H9 (cell line): ENCODE data around the gene ADARB2. TPM values are rescaled to one million over a fixed set of nuclear protein-coding genes. Genes with fewer than 3 reads are reported as not detected.

Experiments
- DNase-seq: peaks from one replicate; pipeline ENCODE4 v3.0.0-alpha.2; 2017
- H2AFZ ChIP-seq: one replicate; pipeline ENCODE4 v1.6.1; 2013; ENCODE audit warnings: mild to moderate bottlenecking, low read length, control low read depth, moderate library complexity
- H2AK5ac ChIP-seq: 2 replicates; pipeline ENCODE4 v1.6.1; 2013; ENCODE audit warnings: low read length, control low read depth, mixed read lengths; ENCODE audit not compliant: insufficient read length
- H2BK120ac ChIP-seq: one replicate; pipeline ENCODE4 v1.6.1; 2013; ENCODE audit warnings: low read depth, mild to moderate bottlenecking, low read length, control low read depth, inconsistent platforms; ENCODE audit not compliant: poor library complexity, severe bottlenecking
- H2BK12ac ChIP-seq: 2 replicates; pipeline ENCODE4 v1.6.1; 2013; ENCODE audit warnings: low read length, control low read depth, mixed read lengths, low read depth; ENCODE audit not compliant: insufficient read length
- H2BK15ac ChIP-seq: 2 replicates; pipeline ENCODE4 v1.6.1; 2013; ENCODE audit warnings: low read depth, low read length, control low read depth
- H2BK20ac ChIP-seq: one replicate; pipeline ENCODE4 v1.6.1; 2013; ENCODE audit warnings: low read depth, mild to moderate bottlenecking, low read length, control low read depth, inconsistent platforms; ENCODE audit not compliant: poor library complexity, severe bottlenecking
- H2BK5ac ChIP-seq: 2 replicates; pipeline ENCODE4 v1.6.1; 2013; ENCODE audit warnings: low read length, control low read depth, mixed read lengths; ENCODE audit not compliant: insufficient read length
- H3K14ac ChIP-seq: 2 replicates; pipeline ENCODE4 v1.6.1; 2013; ENCODE audit warnings: low read length, control low read depth; ENCODE audit not compliant: insufficient read depth
- H3K18ac ChIP-seq: 2 replicates; pipeline ENCODE4 v1.6.1; 2013; ENCODE audit warnings: low read depth, mild to moderate bottlenecking, mixed read lengths, low read length, control low read depth; ENCODE audit not compliant: insufficient read length
- H3K23ac ChIP-seq: 2 replicates; pipeline ENCODE4 v1.6.1; 2013; ENCODE audit warnings: low read length, control low read depth, mixed read lengths, low read depth; ENCODE audit not compliant: insufficient read length
- H3K23me2 ChIP-seq: 2 replicates; pipeline ENCODE4 v1.6.1; 2013; ENCODE audit warnings: low read depth, mild to moderate bottlenecking, mixed read lengths, low read length, control low read depth; ENCODE audit not compliant: insufficient read length, poor library complexity, severe bottlenecking
- H3K27ac ChIP-seq: 2 replicates; pipeline ENCODE4 v1.5.1; 2013; ENCODE audit warnings: low read length, control low read depth, mixed read lengths, low read depth; ENCODE audit not compliant: insufficient read length
- H3K27me3 ChIP-seq: 2 replicates; pipeline ENCODE4 v1.6.1; 2013; ENCODE audit warnings: low read length, control low read depth, inconsistent platforms; ENCODE audit not compliant: insufficient read depth
- H3K4ac ChIP-seq: 2 replicates; pipeline ENCODE4 v1.6.1; 2013; ENCODE audit warnings: low read depth, mild to moderate bottlenecking, control low read depth, inconsistent platforms, low read length, moderate library complexity
- H3K4me1 ChIP-seq: 2 replicates; pipeline ENCODE4 v1.6.1; 2013; ENCODE audit warnings: low read length, control low read depth, inconsistent platforms; ENCODE audit not compliant: insufficient read depth
- H3K4me2 ChIP-seq: 2 replicates; pipeline ENCODE4 v1.6.1; 2013; ENCODE audit warnings: low read length, control low read depth, mixed read lengths; ENCODE audit not compliant: insufficient read length, insufficient read depth
- H3K56ac ChIP-seq: 2 replicates; pipeline ENCODE4 v1.6.1; 2013; ENCODE audit warnings: low read depth, mild to moderate bottlenecking, mixed read lengths, low read length, control low read depth; ENCODE audit not compliant: insufficient read length
- H3K79me1 ChIP-seq: 2 replicates; pipeline ENCODE4 v1.6.1; 2013; ENCODE audit warnings: low read depth, mild to moderate bottlenecking, moderate library complexity, low read length, control low read depth, inconsistent platforms; ENCODE audit not compliant: insufficient read depth, poor library complexity, severe bottlenecking
- H3K79me2 ChIP-seq: 2 replicates; pipeline ENCODE4 v1.6.1; 2013; ENCODE audit warnings: low read length, control low read depth, inconsistent platforms; ENCODE audit not compliant: insufficient read depth
- H3K9ac ChIP-seq: 2 replicates; pipeline ENCODE4 v1.6.1; 2013; ENCODE audit warnings: low read length, control low read depth, mixed read lengths; ENCODE audit not compliant: insufficient read length; ENCODE audit errors: extremely low read depth
- H3K9me3 ChIP-seq: one replicate; pipeline ENCODE4 v1.6.1; 2013; ENCODE audit warnings: low read depth, low read length, inconsistent platforms; ENCODE audit not compliant: control insufficient read depth
- H3T11ph ChIP-seq: one replicate; pipeline ENCODE4 v1.6.1; 2013; ENCODE audit warnings: mild to moderate bottlenecking, low read length, control low read depth, inconsistent platforms
- H4K20me1 ChIP-seq: one replicate; pipeline ENCODE4 v1.6.1; 2013; ENCODE audit not compliant: control insufficient read depth, insufficient read length, insufficient read depth
- H4K5ac ChIP-seq: 2 replicates; pipeline ENCODE4 v1.6.1; 2013; ENCODE audit warnings: low read depth, mild to moderate bottlenecking, mixed read lengths, low read length, control low read depth; ENCODE audit not compliant: insufficient read length
- H4K8ac ChIP-seq: replicated peaks from 2 replicates; pipeline ENCODE4 v1.6.1; 2013; ENCODE audit warnings: low read length, control low read depth, mixed read lengths, low read depth; ENCODE audit not compliant: insufficient read length
- H4K91ac ChIP-seq: 2 replicates; pipeline ENCODE4 v1.6.1; 2013; ENCODE audit warnings: low read depth, mild to moderate bottlenecking, moderate library complexity, mixed read lengths, low read length, control low read depth; ENCODE audit not compliant: insufficient read length
- H3K27ac Mint-ChIP-seq, 3 experiments: 2 replicates in 2 of 3; 3 replicates in 1 of 3; pipeline ENCODE4 v1.8.0; 2020 to 2021; ENCODE audit warnings: mixed read lengths in 3 of 3, mild to moderate bottlenecking in 1 of 3, moderate library complexity in 1 of 3
- H3K27me3 Mint-ChIP-seq: 2 replicates; pipeline ENCODE4 v1.8.0; 2021; ENCODE audit warnings: low read depth, mild to moderate bottlenecking, moderate library complexity, mixed read lengths
- H3K36me3 Mint-ChIP-seq, 3 experiments: 2 replicates in 2 of 3; 3 replicates in 1 of 3; pipeline ENCODE4 v1.8.0; 2020 to 2021; ENCODE audit warnings: low read depth in 3 of 3, mixed read lengths in 3 of 3; ENCODE audit not compliant: insufficient read depth in 1 of 3
- H3K4me1 Mint-ChIP-seq, 2 experiments: 2 replicates each; pipeline ENCODE4 v1.8.0; 2020; ENCODE audit warnings: mixed read lengths in 2 of 2
- H3K4me3 Mint-ChIP-seq, 2 experiments: 2 replicates in 1 of 2; 3 replicates in 1 of 2; pipeline ENCODE4 v1.8.0; 2020 to 2021; ENCODE audit warnings: mild to moderate bottlenecking in 2 of 2, mixed read lengths in 2 of 2, moderate library complexity in 1 of 2
- H3K9me3 Mint-ChIP-seq, 2 experiments: 2 replicates in 1 of 2; 3 replicates in 1 of 2; pipeline ENCODE4 v1.8.0; 2020; ENCODE audit warnings: mild to moderate bottlenecking in 2 of 2, mixed read lengths in 2 of 2, moderate library complexity in 1 of 2
- WGBS: extraction: QIAGEN DNeasy Blood & Tissue Kit; methylation state at CpG from one replicate; pipeline ENCODE4 v1.1.7; 2013; ENCODE audit warnings: missing lambda C conversion rate, low lambda C conversion rate, mixed read lengths; ENCODE audit not compliant: insufficient read length; ENCODE audit errors: extremely low coverage; 5-methylcytosine and 5-hydroxymethylcytosine counted together
- total RNA-seq: library from RNA; stranded (reverse); gene quantifications from 2 replicates; pipeline ENCODE4 v1.2.1, GENCODE V29; 2021
- TF ChIP-seq, protein P1 (sequence below): fragments of 200-600 bp; sonication (generic); conservative IDR thresholded peaks from 3 replicates; pipeline ENCODE4 v1.8.0; 2021; ENCODE audit warnings: antibody characterized with exemption, mild to moderate bottlenecking

Gene ADARB2
- total RNA-seq, 1 experiment from 2014 or later, result 0.87 TPM

DNA sequence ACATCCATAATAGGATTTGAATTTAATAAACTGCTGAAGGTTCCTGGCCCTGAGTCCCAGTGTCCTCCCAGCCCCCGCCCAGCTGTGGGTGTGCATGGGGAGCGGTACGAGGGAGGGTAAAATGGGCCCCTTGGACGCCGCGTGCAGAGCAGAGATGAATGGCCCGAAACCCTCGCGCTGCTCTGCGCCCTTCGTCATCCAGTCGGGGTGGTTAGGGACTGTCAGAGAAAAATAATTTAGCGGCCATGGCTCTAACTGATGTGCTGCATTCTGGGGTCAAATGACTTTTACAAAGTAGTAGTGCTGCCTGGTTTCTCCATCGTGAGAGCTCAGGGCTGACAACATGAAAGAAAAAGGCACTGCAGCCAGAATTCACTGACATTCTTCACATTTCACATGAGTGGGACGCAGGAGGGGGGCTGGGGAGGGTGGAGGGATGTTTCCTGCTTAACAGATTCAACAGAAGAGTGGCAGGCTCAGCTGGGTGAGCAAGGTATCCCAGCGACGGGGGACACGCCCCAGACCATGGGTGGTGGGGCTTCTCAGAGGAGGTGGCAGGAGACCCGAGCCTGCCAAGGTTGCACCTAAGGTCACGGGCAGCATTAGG lies 376.7 kb downstream of the ADARB2 start:
- no peaks in the 10 kb centered on the region for H3K23me2 ChIP-seq
- Mint-ChIP-seq H3K4me3 (no peak overlapping the region), H3K27me3 (peaks cover 1% of the 10 kb centered on the region; the same call in 1 of the 2 replicates), H3K36me3 (no peaks in the 10 kb centered on the region; a peak in 1 of 7 replicates), H3K4me1 (peaks cover 42 to 44% of the 10 kb centered on the region in 2 experiments), H3K9me3 (no peaks in the 10 kb centered on the region), H3K27ac (peak overlapping the region in 1 of 3 experiments; percentile 95; a peak in 3 of 7 replicates)
- no peak overlapping the region for H3K56ac ChIP-seq
- no peak overlapping the region for H3K4ac ChIP-seq
- H4K91ac ChIP-seq, result no peak overlapping the region
- no peak overlapping the region for H2BK5ac ChIP-seq
- no peak overlapping the region for H3T11ph ChIP-seq
- H2AK5ac ChIP-seq, result no peak overlapping the region
- no peak overlapping the region for H4K5ac ChIP-seq
- H3K9me3 ChIP-seq, result no peaks in the 10 kb centered on the region
- no peak overlapping the region; the same call in 1 of the 2 replicates for H3K14ac ChIP-seq
- H3K4me1 ChIP-seq, result no peaks in the 10 kb centered on the region; the same call in 1 of the 2 replicates
- TF ChIP-seq, protein P1, sequence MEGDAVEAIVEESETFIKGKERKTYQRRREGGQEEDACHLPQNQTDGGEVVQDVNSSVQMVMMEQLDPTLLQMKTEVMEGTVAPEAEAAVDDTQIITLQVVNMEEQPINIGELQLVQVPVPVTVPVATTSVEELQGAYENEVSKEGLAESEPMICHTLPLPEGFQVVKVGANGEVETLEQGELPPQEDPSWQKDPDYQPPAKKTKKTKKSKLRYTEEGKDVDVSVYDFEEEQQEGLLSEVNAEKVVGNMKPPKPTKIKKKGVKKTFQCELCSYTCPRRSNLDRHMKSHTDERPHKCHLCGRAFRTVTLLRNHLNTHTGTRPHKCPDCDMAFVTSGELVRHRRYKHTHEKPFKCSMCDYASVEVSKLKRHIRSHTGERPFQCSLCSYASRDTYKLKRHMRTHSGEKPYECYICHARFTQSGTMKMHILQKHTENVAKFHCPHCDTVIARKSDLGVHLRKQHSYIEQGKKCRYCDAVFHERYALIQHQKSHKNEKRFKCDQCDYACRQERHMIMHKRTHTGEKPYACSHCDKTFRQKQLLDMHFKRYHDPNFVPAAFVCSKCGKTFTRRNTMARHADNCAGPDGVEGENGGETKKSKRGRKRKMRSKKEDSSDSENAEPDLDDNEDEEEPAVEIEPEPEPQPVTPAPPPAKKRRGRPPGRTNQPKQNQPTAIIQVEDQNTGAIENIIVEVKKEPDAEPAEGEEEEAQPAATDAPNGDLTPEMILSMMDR, result no peak
- H2BK20ac ChIP-seq, result no peak overlapping the region
- H3K79me2 ChIP-seq, result no peaks in the 10 kb centered on the region
- no peaks in the 10 kb centered on the region for H3K27me3 ChIP-seq
- peak; percentile 71 for DNase-seq
- H4K20me1 ChIP-seq, result no peaks in the 10 kb centered on the region
- no peak overlapping the region for H3K4me2 ChIP-seq
- no peaks in the 10 kb centered on the region for H3K79me1 ChIP-seq
- H2BK120ac ChIP-seq, result no peak overlapping the region
- no CpG with 5 or more reads among the region's 20 CpGs for WGBS
- H2BK15ac ChIP-seq, result no peak overlapping the region
- no peak overlapping the region for H3K23ac ChIP-seq
- H2AFZ ChIP-seq, result no peak overlapping the region
- no peak overlapping the region for H3K9ac ChIP-seq
- no peak overlapping the region for H3K18ac ChIP-seq
- no peak overlapping the region for H3K27ac ChIP-seq
- no peak overlapping the region for H2BK12ac ChIP-seq
- no peak overlapping the region for H4K8ac ChIP-seq
